HepG2 (cell line): ENCODE data around the gene CUL4A. TPM values are rescaled to one million over a fixed set of nuclear protein-coding genes. Genes with fewer than 3 reads are reported as not detected.
A peak's percentile ranks its signal among the peaks of the same experiment; 100 is the strongest.

Experiments
- ARHGAP35 ChIP-seq: sonication (generic); formaldehyde crosslinking; IDR thresholded peaks from 2 replicates; pipeline ENCODE4 v1.9.0; 2022; ENCODE audit warnings: mild to moderate bottlenecking, inconsistent platforms, moderate library complexity, missing genetic modification reagents, borderline replicate concordance
- ARID5B ChIP-seq: IDR thresholded peaks from 2 replicates; pipeline ENCODE4 v1.4.0; 2020; ENCODE audit warnings: mild to moderate bottlenecking, missing genetic modification reagents
- BRD4 ChIP-seq: sonication (generic); formaldehyde crosslinking; IDR thresholded peaks from 2 replicates; pipeline ENCODE4 v1.4.0; 2020; ENCODE audit warnings: missing genetic modification reagents
- FOXA1 ChIP-seq, 2 experiments: fragments of 450-650 bp in 1 of 2; sonication (generic) in 1 of 2; formaldehyde crosslinking in 1 of 2; IDR thresholded peaks; 2 replicates each; pipeline versions ENCODE4 v1.4.0 to v1.6.1; 2016 to 2020; ENCODE audit warnings: missing genetic modification reagents in 1 of 2
- GABPA ChIP-seq, 2 experiments: IDR thresholded peaks; 2 replicates each; pipeline ENCODE4 v1.6.1; 2011 to 2016; ENCODE audit warnings: low read depth in 2 of 2, low read length in 1 of 2, missing biosample characterization in 1 of 2, missing genetic modification characterization in 1 of 2
- KDM3A ChIP-seq: IDR thresholded peaks from 2 replicates; pipeline ENCODE4 v1.6.1; 2018; ENCODE audit warnings: low read depth, missing compliant biosample characterization
- MAZ ChIP-seq, 2 experiments: sonication (generic) in 1 of 2; formaldehyde crosslinking in 1 of 2; IDR thresholded peaks; 2 replicates each; pipeline versions ENCODE4 v1.5.0 to v1.6.1; 2012 to 2020; ENCODE audit warnings: low read depth in 2 of 2, mild to moderate bottlenecking in 2 of 2, borderline replicate concordance in 1 of 2, improper control_type of control experiment in 1 of 2, low read length in 1 of 2, missing genetic modification reagents in 1 of 2, moderate library complexity in 1 of 2
- MBNL3 ChIP-seq: fragments of 250-450 bp; sonication (Bioruptor Pico); conservative IDR thresholded peaks from 2 replicates; pipeline ENCODE4 v1.8.0; 2022; ENCODE audit warnings: mild to moderate bottlenecking, inconsistent platforms
- MXD1 ChIP-seq: sonication (generic); formaldehyde crosslinking; IDR thresholded peaks from 2 replicates; pipeline ENCODE4 v1.4.0; 2020; ENCODE audit warnings: mild to moderate bottlenecking, missing genetic modification reagents
- PRDM15 ChIP-seq: sonication (generic); formaldehyde crosslinking; IDR thresholded peaks from 2 replicates; pipeline ENCODE4 v1.4.0; 2020; ENCODE audit warnings: missing genetic modification reagents
- SAP130 ChIP-seq: IDR thresholded peaks from 2 replicates; pipeline ENCODE4 v1.6.1; 2016; ENCODE audit warnings: low read depth
- SRSF4 ChIP-seq: fragments of 200-400 bp; formaldehyde crosslinking; IDR thresholded peaks from one replicate; pipeline ENCODE4 v1.6.1; 2018; ENCODE audit warnings: mild to moderate bottlenecking, low read depth, low read length, moderate library complexity; ENCODE audit not compliant: poor library complexity, severe bottlenecking
- SUZ12 ChIP-seq: fragments of 150-350 bp; IDR thresholded peaks from 2 replicates; pipeline ENCODE4 v1.6.1; 2014; ENCODE audit warnings: low read depth, low read length
- ZNF280D ChIP-seq: sonication (generic); formaldehyde crosslinking; IDR thresholded peaks from 2 replicates; pipeline ENCODE4 v1.5.1; 2020; ENCODE audit warnings: mild to moderate bottlenecking, missing genetic modification reagents
- ZNF34 ChIP-seq: sonication (generic); formaldehyde crosslinking; IDR thresholded peaks from 2 replicates; pipeline ENCODE4 v1.4.0; 2020; ENCODE audit warnings: mild to moderate bottlenecking, missing genetic modification reagents, borderline replicate concordance
- ZNF589 ChIP-seq: sonication (generic); formaldehyde crosslinking; conservative IDR thresholded peaks from 2 replicates; pipeline ENCODE4 v1.8.0; 2022; ENCODE audit warnings: mild to moderate bottlenecking, moderate library complexity, missing genetic modification reagents
- ZSCAN12 ChIP-seq: sonication (generic); formaldehyde crosslinking; IDR thresholded peaks from 2 replicates; pipeline ENCODE4 v1.9.0; 2021; ENCODE audit warnings: mild to moderate bottlenecking, missing genetic modification reagents
- polyA plus RNA-seq, 8 experiments: library from polyadenylated mRNA; depleted of rRNA in 3 of 8; stranded (reverse) in 7 of 8; unstranded in 1 of 8; fragments of >200 nt; fragmentation: Illumina TruSeq in 4 of 8; extraction: Trizol in 4 of 8; gene quantifications; 2 replicates each; pipeline versions ENCODE4 v1.2.1 to v1.2.3, GENCODE V29; 2011 to 2016; ENCODE audit warnings: low read depth in 4 of 8, missing spikeins in 1 of 8, mixed read lengths in 1 of 8; ENCODE audit not compliant: insufficient read depth in 1 of 8
- total RNA-seq, 5 experiments: library from RNA; depleted of rRNA; stranded (reverse); fragments of >200 nt; fragmentation: Illumina TruSeq; extraction: Trizol; gene quantifications; 2 replicates each; pipeline ENCODE4 v1.2.3, GENCODE V29; 2016; ENCODE audit warnings: low read depth in 1 of 5

The CUL4A gene
- total and polyA plus RNA-seq, 2 of the 13 experiments (the other 11 are each of a cell fraction or from before 2014, with no cell fraction given): 51.2 to 75.3 TPM

- TF ChIP-seq ZNF280D (CRISPR knock-in tag) (0 out of 2 replicates have a peak, but pooled peaks have one; percentile 42), FOXA1 (IDR thresholded peaks at IDR 0.05) (no peak), FOXA1 (CRISPR knock-in tag; IDR thresholded peaks at IDR 0.05) (peak; percentile 70), ARID5B (CRISPR knock-in tag) (peak; percentile 90), PRDM15 (CRISPR knock-in tag) (peak; percentile 24; the same call in 1 of the 2 replicates), MBNL3 (CRISPR knock-in tag) (peak; percentile 79; the same call in 1 of the 2 replicates), BRD4 (CRISPR knock-in tag) (peak; percentile 98), ZNF34 (CRISPR knock-in tag) (peak; percentile 74; the same call in 1 of the 2 replicates), MXD1 (CRISPR knock-in tag) (peak; percentile 96), ZSCAN12 (CRISPR knock-in tag) (no peak), ZNF589 (peak; percentile 92; the same call in 1 of the 2 replicates), SUZ12 (no peak), KDM3A (CRISPR knock-in tag) (peak; percentile 95), ARHGAP35 (peak; percentile 98), GABPA (IDR thresholded peaks at IDR 0.05; ENCODE audit: low read depth, low read length) (peak; percentile 49), GABPA (CRISPR knock-in tag; IDR thresholded peaks at IDR 0.05; ENCODE audit: low read depth) (peak; percentile 75), SRSF4 (no peak), MAZ (IDR thresholded peaks at IDR 0.05; ENCODE audit: borderline replicate concordance, low read depth, low read length) (peak; percentile 67), MAZ (CRISPR knock-in tag; IDR thresholded peaks at IDR 0.05; ENCODE audit: low read depth) (peak; percentile 93), SAP130 (CRISPR knock-in tag) (peak; percentile 99)
Observed at GRCh38 chr13:113296823-113297369, 87.5 kb downstream of the CUL4A start, which contains the start of gene LAMP1 (continued).
